AG09309 (cell line): Measurements from ENCODE around the gene GATM.
"Not testable (repeated sequence)": the region's sequence is repeated elsewhere in the genome, so short reads cannot be mapped to it uniquely, and the experiment has no call there.

Experiments
- DNase-seq: peaks from one replicate; pipeline ENCODE4 v3.0.0-alpha.2; 2010; ENCODE audit warnings: low read depth
- H3K4me3 ChIP-seq: 2 replicates; pipeline ENCODE4 v1.5.1; 2011; ENCODE audit warnings: mild to moderate bottlenecking, low read depth, low read length, moderate library complexity; ENCODE audit not compliant: control insufficient read depth
- CTCF ChIP-seq: IDR thresholded peaks from 2 replicates; pipeline ENCODE4 v1.5.1; 2011; ENCODE audit warnings: mild to moderate bottlenecking, low read depth, low read length, inconsistent platforms; ENCODE audit not compliant: insufficient read depth, control insufficient read depth; ENCODE audit errors: missing control alignments

Gene GATM

GRCh38 chr15:45371546-45371945 is 6.8 kb downstream of the GATM start:
- no peak for DNase-seq
- TF ChIP-seq CTCF = no peak
- no peak overlapping the region for H3K4me3 ChIP-seq

GRCh38 chr15:45370042-45370441 is 8.3 kb downstream of the GATM start:
- H3K4me3 ChIP-seq = not testable (repeated sequence)

GRCh38 chr15:45367222-45367621 is 11.1 kb downstream of the GATM start:
- DNase-seq, H3K4me3 ChIP-seq: not testable (repeated sequence)

More at GRCh38 chr15:45370042-45370441, 8.3 kb downstream of the GATM start:
- DNase-seq = not testable (repeated sequence)

- TF ChIP-seq CTCF = no peak
- no peak for DNase-seq
Observed at GRCh38 chr15:45364271-45364670, 14.1 kb downstream of the GATM start.

GRCh38 chr15:45363801-45364200 is 14.5 kb downstream of the GATM start:
- no peak for DNase-seq
- TF ChIP-seq CTCF = no peak
- H3K4me3 ChIP-seq = no peak overlapping the region

More at GRCh38 chr15:45364271-45364670, 14.1 kb downstream of the GATM start:
- no peak overlapping the region for H3K4me3 ChIP-seq

- TF ChIP-seq CTCF = no peak
- no peak for DNase-seq
- H3K4me3 ChIP-seq = no peak overlapping the region
Observed at GRCh38 chr15:45363334-45363733, 15.0 kb downstream of the GATM start.

GRCh38 chr15:45362419-45362818 is 15.9 kb downstream of the GATM start:
- TF ChIP-seq CTCF = no peak
- DNase-seq = no peak
- no peak overlapping the region for H3K4me3 ChIP-seq

- no peak for TF ChIP-seq CTCF
Observed at GRCh38 chr15:45361878-45362277, 16.5 kb downstream of the GATM start.

More at GRCh38 chr15:45361878-45362277, 16.5 kb downstream of the GATM start:
- H3K4me3 ChIP-seq = no peak overlapping the region
- no peak for DNase-seq
